GM19035 (cell line): ENCODE measurements around the gene KRTAP19-2.
"Not testable (repeated sequence)": the region's sequence is repeated elsewhere in the genome, so short reads cannot be mapped to it uniquely, and the experiment has no call there.

Source experiments
- ATAC-seq: cut with Tn5 transposase; IDR thresholded peaks from one replicate; pipeline ENCODE4 v1.9.1; 2021; ENCODE audit not compliant: unreplicated experiment

Gene KRTAP19-2, protein sequence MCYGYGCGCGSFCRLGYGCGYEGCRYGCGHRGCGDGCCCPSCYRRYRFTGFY

DNA sequence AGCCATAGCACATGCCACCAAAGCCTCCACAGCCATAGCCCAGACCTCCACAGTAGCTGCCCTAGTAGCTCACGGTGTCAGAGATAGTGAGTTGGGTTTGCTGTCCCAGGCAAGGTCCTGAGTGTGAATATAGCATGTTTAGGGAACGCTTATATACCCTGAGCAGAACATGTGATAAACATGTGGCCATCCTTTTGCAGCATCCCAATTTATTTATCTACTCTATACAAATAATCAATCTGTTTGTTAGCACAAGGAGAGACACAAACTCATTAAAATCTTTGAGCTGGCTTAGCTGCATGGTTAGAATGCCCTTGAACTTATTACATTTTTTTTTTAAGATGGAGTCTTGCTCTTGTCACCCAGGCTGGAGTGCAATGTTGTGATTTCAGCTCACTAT lies at the start of gene KRTAP19-2:
Gene KRTAP19-2, minus strand, starts transcription at position 101 of the 400 bp plus-strand sequence. Its CDS starts 88 bp downstream, at position 13.
- ATAC-seq = no peak

DNA sequence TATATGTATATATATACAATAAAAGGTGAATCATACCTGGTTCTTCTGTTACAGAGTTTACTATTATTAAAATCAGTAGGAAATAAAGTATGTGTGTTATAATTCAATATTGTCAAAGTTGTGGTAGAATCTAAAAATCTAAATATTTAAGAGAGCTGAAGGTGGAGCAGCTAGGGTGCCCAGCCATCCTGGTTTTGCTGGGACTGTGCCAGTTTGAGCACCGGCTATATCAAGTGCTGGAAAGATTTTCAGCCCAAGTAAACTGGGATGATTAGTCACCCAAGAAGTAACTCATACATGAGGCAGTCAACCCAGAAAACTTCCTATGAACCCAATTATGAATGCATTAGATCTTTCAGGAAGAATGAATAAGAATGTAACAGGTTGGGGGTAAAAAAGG lies 31.6 kb upstream of the KRTAP19-2 start:
- ATAC-seq = no peak

DNA sequence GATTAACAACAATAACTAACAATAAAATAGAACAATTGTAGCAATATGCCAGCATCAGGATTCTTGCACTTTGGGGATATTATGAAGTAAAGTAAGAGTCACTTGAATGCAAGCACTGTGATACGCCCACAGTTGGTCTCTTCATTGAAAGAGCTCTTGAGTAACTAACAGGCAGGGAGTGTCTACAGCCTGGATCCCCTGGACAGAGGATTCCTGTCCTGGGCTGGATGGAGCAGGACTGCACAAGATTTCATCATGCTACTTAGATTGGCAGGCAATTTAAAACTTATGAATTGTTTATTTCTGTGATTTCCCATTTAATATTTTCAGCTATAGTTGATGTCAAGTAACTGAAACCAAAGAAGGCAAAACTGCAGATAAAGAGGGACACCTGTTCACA lies 28.4 kb upstream of the KRTAP19-2 start:
- ATAC-seq = no peak

DNA sequence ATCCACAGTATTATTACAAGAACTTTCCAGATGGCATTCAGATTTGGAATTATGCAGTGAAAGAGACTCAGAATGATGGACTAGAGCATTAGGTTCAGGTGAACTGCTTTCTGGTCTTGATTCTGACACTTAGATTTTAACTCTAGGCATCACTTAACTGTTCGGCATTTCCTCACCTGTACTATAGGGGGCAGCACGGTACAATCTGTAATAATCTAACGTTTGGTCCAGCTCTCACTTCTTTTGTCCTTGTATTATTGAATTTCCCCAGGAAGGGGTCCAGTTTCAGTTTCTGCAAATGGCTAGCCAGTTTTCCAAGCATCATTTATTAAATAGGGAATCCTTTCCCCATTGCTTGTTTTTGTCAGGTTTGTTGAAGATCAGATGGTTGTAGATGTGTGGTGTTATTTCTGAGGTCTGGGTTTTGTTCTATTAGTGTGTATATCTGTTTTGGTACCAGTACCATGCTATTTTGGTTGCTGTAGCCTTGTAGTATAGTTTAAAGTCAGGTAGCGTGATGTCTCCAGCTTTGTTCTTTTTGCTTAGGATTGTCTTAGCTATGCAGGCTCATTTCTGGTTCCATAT lies 18.5 kb upstream of the KRTAP19-2 start:
- not testable (repeated sequence) for ATAC-seq

DNA sequence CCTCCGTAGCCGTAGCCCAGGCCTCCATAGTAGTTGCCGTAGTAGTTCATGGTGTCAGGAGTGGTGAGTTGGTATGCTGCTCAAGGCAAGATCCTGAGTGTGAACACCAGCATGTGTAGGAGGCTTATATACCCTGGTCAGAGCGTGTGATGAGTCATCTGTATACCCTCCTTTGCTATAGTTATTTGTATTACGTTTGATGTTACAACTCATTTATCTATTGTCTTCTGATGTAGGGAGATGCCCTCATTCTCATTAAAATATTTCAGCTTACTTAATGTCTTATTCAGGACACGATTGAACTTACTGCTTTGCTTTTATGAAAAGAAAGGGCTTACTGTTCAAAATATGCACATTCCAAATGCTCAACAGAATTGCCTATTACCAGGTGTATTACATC lies 14.8 kb upstream of the KRTAP19-2 start, which contains the start of gene KRTAP19-5:
Gene KRTAP19-5, minus strand, starts transcription at position 101 of the 400 bp plus-strand sequence. Its CDS starts 51 bp downstream, at position 50.
- no peak for ATAC-seq

DNA sequence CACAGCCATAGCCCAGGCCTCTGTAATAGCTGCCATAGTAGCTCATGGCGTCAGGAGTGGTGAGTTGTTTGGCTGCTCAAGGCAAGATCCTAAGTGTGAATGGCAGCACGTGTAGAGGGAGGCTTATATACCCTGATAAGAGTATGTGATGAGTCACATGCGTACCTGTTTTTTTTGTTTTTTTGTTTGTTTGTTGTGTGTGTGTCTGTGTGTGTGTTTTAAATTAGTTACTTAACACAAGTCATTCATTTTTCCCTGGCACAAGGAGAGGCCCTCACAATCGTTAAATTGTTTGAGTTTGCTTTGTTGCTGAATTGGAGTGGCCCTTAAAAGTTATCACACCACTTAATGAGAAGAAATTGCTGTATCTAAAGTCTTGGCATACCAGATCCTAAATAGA lies 9.8 kb upstream of the KRTAP19-2 start, which contains the start of gene KRTAP19-4:
Gene KRTAP19-4, minus strand, starts transcription at position 101 of the 400 bp plus-strand sequence. Its CDS starts 55 bp downstream, at position 46.
- no peak for ATAC-seq

DNA sequence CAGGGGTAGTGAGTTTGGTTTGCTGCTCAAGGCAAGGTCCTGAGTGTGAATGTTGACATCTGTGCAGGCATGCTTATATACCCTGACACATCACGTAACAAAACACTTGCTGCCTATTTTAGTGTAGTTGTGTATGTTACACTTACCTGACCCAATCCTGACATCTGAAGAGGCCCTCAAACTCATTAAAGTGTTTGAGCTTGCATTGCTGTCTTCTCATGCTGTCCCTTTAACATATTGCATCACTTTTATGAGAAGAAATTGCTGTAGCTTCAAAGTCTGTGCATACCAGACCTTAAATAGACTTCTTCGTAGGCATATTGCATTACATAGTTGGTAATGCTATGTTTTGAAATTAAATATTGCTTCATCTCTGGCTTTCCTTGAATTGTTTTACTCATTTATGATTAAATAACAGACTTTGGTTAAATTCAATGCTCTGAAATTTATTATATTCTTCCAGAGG lies 4.8 kb upstream of the KRTAP19-2 start, which contains the start of gene KRTAP19-3:
Gene KRTAP19-3, minus strand, starts transcription at position 51 of the 466 bp plus-strand sequence. CDS start 56 bp downstream, outside the sequence.
- no peak for ATAC-seq

DNA sequence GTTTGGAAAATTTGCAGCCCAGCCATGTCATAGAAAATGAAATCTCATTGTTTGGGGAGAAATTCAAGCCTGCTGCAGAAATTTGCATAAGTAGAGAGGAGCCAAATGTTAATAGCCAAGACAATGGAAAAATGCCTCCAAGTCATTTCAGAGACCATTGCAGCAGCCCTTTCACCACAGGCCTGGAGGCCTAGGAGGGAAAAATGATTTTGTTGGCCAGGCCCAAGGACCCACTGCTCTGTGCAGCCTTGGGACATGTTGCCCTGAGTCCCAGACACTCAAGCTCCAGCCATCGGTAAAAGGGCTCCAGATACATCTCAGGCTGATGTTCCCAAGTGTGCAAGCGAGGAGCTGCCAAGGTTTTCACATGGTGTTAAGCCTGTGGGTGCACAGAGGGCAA lies 1.1 kb downstream of the KRTAP19-2 start:
- ATAC-seq = no peak

DNA sequence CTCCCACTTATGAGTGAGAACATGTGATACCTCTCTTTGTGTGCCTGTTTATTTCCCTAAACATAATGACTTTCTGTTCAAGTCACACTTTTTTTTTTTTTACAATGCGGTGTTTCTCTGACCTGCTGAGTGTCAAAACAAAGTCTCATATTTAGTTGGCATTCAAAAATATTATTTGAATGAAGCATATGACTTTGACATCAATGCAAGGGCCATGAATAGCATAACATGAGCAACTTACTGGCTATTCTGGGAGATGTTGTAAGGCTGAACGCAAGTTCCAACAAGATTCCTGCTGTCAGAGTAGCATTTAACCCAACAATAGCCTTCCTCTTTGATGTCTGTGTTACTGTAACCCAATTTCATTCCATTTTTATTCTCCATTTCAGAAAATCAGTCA lies 5.1 kb downstream of the KRTAP19-2 start:
- no peak for ATAC-seq

DNA sequence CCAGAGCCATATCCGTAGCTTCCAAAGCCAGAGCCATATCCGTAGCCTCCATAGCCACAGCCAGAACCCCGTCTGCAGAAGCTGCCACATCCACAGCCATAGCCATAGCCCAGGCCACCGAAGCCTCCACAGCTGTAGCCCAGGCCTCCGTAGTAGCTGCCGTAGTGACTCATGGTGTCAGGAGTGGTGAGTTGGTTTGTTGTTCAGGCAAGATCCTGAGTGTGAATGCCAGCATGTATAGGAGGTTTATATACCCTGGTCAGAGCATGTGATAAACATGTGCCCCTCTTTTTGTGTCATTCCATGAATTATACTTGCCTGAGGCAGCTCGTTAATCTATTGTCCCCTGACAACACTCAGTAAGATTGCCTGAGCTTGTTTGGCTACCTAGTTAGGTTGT lies 7.1 kb downstream of the KRTAP19-2 start, which contains the start of gene KRTAP19-1:
Gene KRTAP19-1, minus strand, starts transcription at position 223 of the 400 bp plus-strand sequence. Its CDS starts 50 bp downstream, at position 173.
- ATAC-seq = no peak

DNA sequence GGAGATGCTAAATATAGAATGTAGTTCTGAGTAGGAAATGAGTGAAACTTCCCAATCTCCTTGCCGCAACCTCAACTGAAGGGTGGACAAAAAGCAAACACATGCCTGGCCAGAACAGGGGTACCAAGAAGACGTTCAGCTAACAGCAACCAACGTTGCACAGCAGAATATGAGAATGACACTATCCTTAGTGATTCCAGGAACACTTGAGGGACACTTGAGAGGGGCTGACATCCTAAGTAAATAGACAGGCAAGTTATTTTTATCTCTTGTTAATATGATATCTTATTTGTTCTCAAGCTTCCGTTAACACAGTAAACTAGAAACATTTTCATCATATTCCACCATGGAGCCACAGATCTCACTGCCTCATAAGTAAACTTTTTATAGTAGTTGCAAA lies 8.0 kb downstream of the KRTAP19-2 start:
- ATAC-seq = no peak

DNA sequence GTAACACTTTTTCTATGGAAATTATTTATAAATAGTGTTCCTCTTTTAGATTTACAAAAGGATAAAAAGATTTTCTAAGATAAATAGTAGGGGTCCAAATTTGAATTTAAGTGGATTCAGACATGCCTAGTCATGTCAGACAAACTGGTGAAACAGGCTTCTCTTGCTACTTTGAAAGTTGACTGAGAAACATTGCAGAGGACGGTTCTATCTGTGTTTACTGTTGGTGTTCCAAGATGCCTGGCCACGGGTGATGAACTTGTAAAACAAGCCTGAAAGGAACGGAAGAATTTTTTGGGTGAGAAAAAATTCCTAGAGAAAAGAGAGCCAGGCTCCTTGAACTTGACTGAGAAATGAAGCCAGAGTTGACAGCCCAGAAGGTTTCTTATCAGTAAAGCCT lies 9.2 kb downstream of the KRTAP19-2 start:
- no peak for ATAC-seq

DNA sequence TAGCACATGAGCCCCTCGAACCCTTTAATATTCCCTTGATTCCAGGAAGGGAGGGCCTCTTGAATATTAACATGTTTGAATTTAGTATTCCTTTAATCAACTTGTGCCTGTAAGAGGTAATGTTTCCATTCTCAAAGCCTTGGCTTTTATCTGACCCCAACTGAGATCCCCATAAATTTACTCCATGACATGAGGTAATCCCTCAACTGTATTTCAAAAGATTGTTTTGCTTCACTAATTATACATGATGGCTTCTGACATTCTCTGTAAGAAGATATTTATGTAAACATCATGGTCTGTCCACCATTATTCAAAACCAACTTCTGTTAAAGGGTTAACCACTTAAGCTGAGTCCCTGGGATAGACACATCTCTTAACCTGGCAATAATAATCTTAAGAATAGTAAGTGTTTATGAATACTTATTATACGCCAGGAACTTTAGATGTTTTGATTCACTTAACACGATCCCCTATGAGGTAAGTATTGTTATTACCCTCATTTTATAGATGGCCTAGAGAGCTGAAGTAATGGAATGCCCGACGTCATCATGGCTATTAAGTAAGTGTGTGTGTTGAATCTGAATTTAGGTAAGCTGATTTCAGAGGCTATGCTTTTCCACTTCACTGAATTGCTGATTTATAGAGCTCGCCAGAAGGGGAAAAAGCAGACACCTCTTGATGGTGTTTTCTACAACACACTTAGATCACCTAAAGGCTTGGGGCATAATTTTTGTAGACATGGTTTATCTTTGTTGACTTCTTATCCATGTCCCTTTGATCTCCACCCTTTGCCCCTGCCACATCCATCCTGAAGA lies 18.1 kb downstream of the KRTAP19-2 start:
- ATAC-seq = no peak

DNA sequence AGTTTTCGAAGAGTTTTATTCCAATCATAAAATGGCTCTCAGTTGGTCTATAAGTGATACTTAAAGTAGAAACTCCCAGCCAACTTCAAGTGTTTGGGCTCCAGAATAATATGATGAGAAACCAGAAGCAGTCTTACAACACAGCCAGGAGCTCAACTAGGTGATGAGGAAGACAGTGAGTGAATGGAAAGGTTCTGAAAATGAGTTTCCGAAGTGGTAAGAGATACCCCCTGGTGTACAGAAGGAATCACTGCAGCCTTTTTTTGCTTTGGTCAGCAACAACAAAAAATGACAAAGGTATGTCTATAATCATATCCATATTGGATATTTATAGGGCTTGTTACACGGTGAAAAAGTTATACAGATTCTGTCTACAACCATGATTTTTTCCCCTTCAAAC lies 23.5 kb downstream of the KRTAP19-2 start:
- ATAC-seq = no peak

DNA sequence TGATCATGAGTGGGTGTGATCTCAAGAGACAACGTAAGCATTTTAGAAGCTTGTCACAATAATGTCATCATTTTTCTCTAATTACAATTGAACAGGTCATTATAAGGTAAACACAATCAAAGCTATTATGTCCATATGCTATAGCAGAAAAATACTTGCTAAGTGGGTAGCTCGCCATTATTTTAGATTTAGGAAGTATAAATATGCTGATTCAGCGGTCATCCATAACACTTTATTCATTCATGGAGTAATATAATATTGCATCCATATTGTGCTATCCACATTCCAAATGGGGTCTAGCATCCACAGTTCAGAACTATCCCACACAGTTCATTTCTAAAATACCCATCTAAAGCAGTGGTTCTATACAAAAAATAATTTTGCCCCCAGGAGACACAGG lies 38.7 kb downstream of the KRTAP19-2 start:
- ATAC-seq = no peak

DNA sequence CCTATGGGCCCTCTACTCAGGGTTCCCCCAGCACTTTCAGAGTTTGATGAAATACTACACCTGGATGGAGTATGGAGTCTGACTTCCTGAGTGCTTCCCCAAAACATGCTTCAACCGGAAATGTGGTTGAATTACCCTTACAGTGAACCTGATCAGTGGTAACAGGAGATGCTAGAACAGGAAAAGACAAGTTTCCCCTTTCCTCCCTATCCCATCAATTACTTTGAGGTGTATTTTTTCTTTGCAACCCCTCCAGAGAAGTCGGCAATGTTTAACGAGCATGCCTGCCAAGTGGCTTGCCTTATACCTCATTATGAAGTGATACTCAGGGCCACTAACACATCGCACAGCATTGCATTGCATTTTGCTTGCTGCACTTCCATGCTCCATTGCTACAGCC lies 40.2 kb downstream of the KRTAP19-2 start:
- no peak for ATAC-seq

DNA sequence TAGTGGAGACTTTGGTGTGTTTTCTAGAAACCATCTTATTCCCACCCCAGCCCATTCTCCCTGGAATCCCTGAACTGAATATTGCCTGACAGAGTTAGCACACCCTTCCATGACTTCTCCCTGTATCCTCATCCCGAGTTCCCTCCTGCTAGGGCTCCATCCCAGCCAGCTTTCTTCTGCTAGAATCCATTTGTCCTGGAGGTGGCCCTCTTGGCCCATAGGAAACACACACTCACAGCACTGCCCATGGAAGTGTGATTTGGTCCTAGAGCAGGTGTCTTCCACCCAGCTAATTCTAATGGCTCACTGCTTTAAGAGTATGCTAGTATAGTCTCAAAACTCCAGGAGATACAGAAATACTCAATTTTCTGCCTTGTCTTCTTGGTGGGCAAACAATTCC lies 43.0 kb downstream of the KRTAP19-2 start:
- no peak for ATAC-seq

DNA sequence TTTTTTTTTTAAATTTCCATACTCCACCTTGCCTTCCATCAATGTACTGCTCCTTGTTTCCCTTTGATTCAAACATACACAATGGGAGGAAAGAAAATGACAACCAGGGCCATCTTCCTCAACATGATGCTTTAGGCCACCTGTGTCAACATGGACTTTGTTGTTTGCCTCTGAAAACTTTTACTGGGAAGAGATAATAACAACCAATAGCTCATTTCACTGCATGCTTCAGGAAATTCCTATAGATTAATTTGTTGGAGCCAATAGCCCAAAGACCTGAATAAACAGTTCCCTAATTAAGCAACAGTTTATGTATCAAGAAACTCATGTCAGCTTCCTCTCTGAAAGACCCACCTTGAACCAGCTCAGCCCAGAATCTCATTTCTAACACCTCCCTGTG lies 44.0 kb downstream of the KRTAP19-2 start:
- ATAC-seq = no peak

DNA sequence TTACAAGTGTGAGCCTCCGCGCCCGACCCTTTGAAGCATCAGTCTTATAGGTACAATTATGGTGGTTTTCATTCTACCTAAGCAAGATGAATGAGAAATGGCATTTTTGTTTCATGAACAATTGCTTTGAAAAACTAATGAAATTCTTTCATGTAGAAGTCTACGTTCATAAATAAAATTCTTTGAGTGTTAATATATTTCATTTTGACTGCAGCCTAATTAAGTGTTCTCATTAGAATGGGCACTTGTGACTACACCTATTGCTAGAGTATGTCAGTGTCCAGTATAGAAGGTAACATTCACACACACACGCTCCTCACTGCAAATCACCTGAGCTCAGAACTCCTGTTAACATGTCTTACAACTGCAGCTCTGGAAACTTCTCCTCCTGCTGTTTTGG lies 47.3 kb downstream of the KRTAP19-2 start, which contains the start of gene KRTAP15-1:
Gene KRTAP15-1, plus strand, starts transcription at position 301 of the 400 bp plus-strand sequence. Its CDS starts 53 bp downstream, at position 354.
- no peak for ATAC-seq
